Naive B cell (primary cell): ENCODE results near the gene PPP1R36. TPM values are rescaled to one million over a fixed set of nuclear protein-coding genes. Genes with fewer than 3 reads are reported as not detected.
A peak's percentile ranks its signal among the peaks of the same experiment; 100 is the strongest.

Experiments
- ATAC-seq, 2 donors: fragments of 150-1000 bp; cut with Tn5 transposase; 2 replicates each; pipeline ENCODE4 v1.10.0; 2021; ENCODE audit warnings: low read depth in 2 of 2, mild to moderate bottlenecking in 2 of 2, moderate library complexity in 2 of 2
- DNase-seq: peaks from one replicate; pipeline ENCODE4 v3.0.0; 2022
- H3K27ac Mint-ChIP-seq, 6 donors: one replicate each; pipeline ENCODE4 v1.8.0; 2020 to 2022; ENCODE audit warnings: mild to moderate bottlenecking in 6 of 6, mixed read lengths in 6 of 6, moderate library complexity in 5 of 6, inconsistent platforms in 2 of 6
- H3K27me3 Mint-ChIP-seq, 3 donors: one replicate each; pipeline ENCODE4 v1.8.0; 2021 to 2022; ENCODE audit warnings: mixed read lengths in 3 of 3, mild to moderate bottlenecking in 1 of 3
- H3K36me3 Mint-ChIP-seq, 2 donors: one replicate each; pipeline ENCODE4 v1.8.0; 2020 to 2022; ENCODE audit warnings: mixed read lengths in 2 of 2, inconsistent platforms in 1 of 2, mild to moderate bottlenecking in 1 of 2
- H3K4me1 Mint-ChIP-seq, 3 donors: one replicate each; pipeline ENCODE4 v1.8.0; 2020 to 2022; ENCODE audit warnings: mixed read lengths in 3 of 3, inconsistent platforms in 1 of 3, mild to moderate bottlenecking in 1 of 3, moderate library complexity in 1 of 3
- H3K4me3 Mint-ChIP-seq, 8 donors: one replicate each; pipeline ENCODE4 v1.8.0; 2020 to 2022; ENCODE audit warnings: mild to moderate bottlenecking in 8 of 8, mixed read lengths in 8 of 8, moderate library complexity in 8 of 8, inconsistent platforms in 2 of 8
- H3K9me3 Mint-ChIP-seq, 7 donors: one replicate each; pipeline ENCODE4 v1.8.0; 2020 to 2022; ENCODE audit warnings: mixed read lengths in 7 of 7, mild to moderate bottlenecking in 5 of 7, inconsistent platforms in 2 of 7, moderate library complexity in 1 of 7
- polyA plus RNA-seq, 6 donors: library from polyadenylated mRNA; unstranded; fragments of 300-500 nt; fragmentation: Illumina TruSeq; gene quantifications; one replicate each; pipeline ENCODE4 v1.2.3, GENCODE V29; 2021; ENCODE audit warnings: low read depth in 6 of 6

The PPP1R36 gene
- polyA plus RNA-seq, 6 donors from 2014 or later: 0.22 to 0.40 (median 0.38) TPM; not detected in 3

- no peaks in the 10 kb centered on the region for H3K4me1 Mint-ChIP-seq
- H3K27me3 Mint-ChIP-seq: no peaks in the 10 kb centered on the region
- no peak overlapping the region for H3K4me3 Mint-ChIP-seq
- DNase-seq (no peak), ATAC-seq (no peak)
- H3K27ac Mint-ChIP-seq: no peak overlapping the region
- H3K9me3 Mint-ChIP-seq: no peaks in the 10 kb centered on the region
- no peaks in the 10 kb centered on the region for H3K36me3 Mint-ChIP-seq
Observed at GRCh38 chr14:64584190-64584589, 34.4 kb downstream of the PPP1R36 start.

GRCh38 chr14:64591809-64592208 is 42.0 kb downstream of the PPP1R36 start:
- Mint-ChIP-seq H3K4me3 (no peak overlapping the region), H3K27me3 (peaks cover 4 to 14% (median 7%) of the 10 kb centered on the region in 3 donors), H3K36me3 (no peaks in the 10 kb centered on the region), H3K27ac (no peak overlapping the region), H3K9me3 (no peaks in the 10 kb centered on the region), H3K4me1 (no peaks in the 10 kb centered on the region)
- ATAC-seq (no peak), DNase-seq (no peak)

- no peak overlapping the region for H3K4me3 Mint-ChIP-seq
- no peak for ATAC-seq
- no peak overlapping the region for H3K27ac Mint-ChIP-seq
- H3K36me3 Mint-ChIP-seq: no peaks in the 10 kb centered on the region
- peaks cover 4 to 14% (median 7%) of the 10 kb centered on the region in 3 donors for H3K27me3 Mint-ChIP-seq
- no peaks in the 10 kb centered on the region for H3K9me3 Mint-ChIP-seq
- no peak for DNase-seq
- H3K4me1 Mint-ChIP-seq: no peaks in the 10 kb centered on the region
Observed at GRCh38 chr14:64594438-64594837, 44.7 kb downstream of the PPP1R36 start.

GRCh38 chr14:64598404-64598803 is 48.6 kb downstream of the PPP1R36 start:
- H3K36me3 Mint-ChIP-seq: no peaks in the 10 kb centered on the region
- ATAC-seq: no peak
- no peak overlapping the region for H3K4me3 Mint-ChIP-seq
- H3K4me1 Mint-ChIP-seq: no peaks in the 10 kb centered on the region
- no peak overlapping the region for H3K27ac Mint-ChIP-seq
- peaks cover 0 to 2% (median 0%) of the 10 kb centered on the region in 7 donors for H3K9me3 Mint-ChIP-seq
- DNase-seq: no peak
- peaks cover 11 to 33% (median 24%) of the 10 kb centered on the region in 3 donors for H3K27me3 Mint-ChIP-seq

GRCh38 chr14:64601571-64601970 is 51.8 kb downstream of the PPP1R36 start:
- Mint-ChIP-seq H3K9me3 (peaks cover 0 to 2% (median 0%) of the 10 kb centered on the region in 7 donors), H3K4me3 (peak overlapping the region in 1 of 8 donors; percentile 22), H3K36me3 (no peaks in the 10 kb centered on the region), H3K4me1 (no peaks in the 10 kb centered on the region), H3K27me3 (peaks cover 8 to 40% (median 36%) of the 10 kb centered on the region in 3 donors), H3K27ac (no peak overlapping the region)
- ATAC-seq: no peak
- no peak for DNase-seq

GRCh38 chr14:64602826-64603225 is 53.1 kb downstream of the PPP1R36 start:
- H3K27me3 Mint-ChIP-seq: peaks cover 8 to 41% (median 37%) of the 10 kb centered on the region in 3 donors
- no peaks in the 10 kb centered on the region for H3K4me1 Mint-ChIP-seq
- peaks cover 0 to 2% (median 0%) of the 10 kb centered on the region in 7 donors for H3K9me3 Mint-ChIP-seq
- no peak overlapping the region for H3K4me3 Mint-ChIP-seq
- ATAC-seq (no peak), DNase-seq (no peak)
- peak overlapping the region in 1 of 6 donors; percentile 42 for H3K27ac Mint-ChIP-seq
- H3K36me3 Mint-ChIP-seq: no peaks in the 10 kb centered on the region

- DNase-seq: no peak
- H3K9me3 Mint-ChIP-seq: peaks cover 0 to 2% (median 0%) of the 10 kb centered on the region in 7 donors
Observed at GRCh38 chr14:64604001-64604400, 54.2 kb downstream of the PPP1R36 start.

GRCh38 chr14:64604881-64605280 is 55.1 kb downstream of the PPP1R36 start:
- Mint-ChIP-seq H3K4me1 (no peaks in the 10 kb centered on the region), H3K4me3 (no peak overlapping the region), H3K9me3 (peaks cover 0 to 2% (median 0%) of the 10 kb centered on the region in 7 donors), H3K36me3 (no peaks in the 10 kb centered on the region), H3K27me3 (peaks cover 15 to 41% (median 37%) of the 10 kb centered on the region in 3 donors), H3K27ac (peak overlapping the region in 1 of 6 donors; percentile 21)
- DNase-seq: no peak
- no peak for ATAC-seq

More at GRCh38 chr14:64604001-64604400, 54.2 kb downstream of the PPP1R36 start:
- Mint-ChIP-seq H3K4me1 (no peaks in the 10 kb centered on the region), H3K4me3 (no peak overlapping the region), H3K27ac (no peak overlapping the region), H3K27me3 (peaks cover 8 to 41% (median 37%) of the 10 kb centered on the region in 3 donors), H3K36me3 (no peaks in the 10 kb centered on the region)
- no peak for ATAC-seq

- H3K9me3 Mint-ChIP-seq: peaks cover 0 to 2% (median 0%) of the 10 kb centered on the region in 7 donors
- no peak for DNase-seq
- H3K4me3 Mint-ChIP-seq: no peak overlapping the region
- H3K4me1 Mint-ChIP-seq: no peaks in the 10 kb centered on the region
- no peaks in the 10 kb centered on the region for H3K36me3 Mint-ChIP-seq
- ATAC-seq: no peak
- H3K27ac Mint-ChIP-seq: no peak overlapping the region
- H3K27me3 Mint-ChIP-seq: peaks cover 15 to 32% (median 29%) of the 10 kb centered on the region in 3 donors
Observed at GRCh38 chr14:64605926-64606685, 56.3 kb downstream of the PPP1R36 start.

GRCh38 chr14:64610049-64610746 is 60.4 kb downstream of the PPP1R36 start:
- H3K9me3 Mint-ChIP-seq: no peaks in the 10 kb centered on the region
- DNase-seq: no peak

GRCh38 chr14:64611358-64612020 is 61.7 kb downstream of the PPP1R36 start:
- no peaks in the 10 kb centered on the region for H3K9me3 Mint-ChIP-seq
- no peaks in the 10 kb centered on the region for H3K36me3 Mint-ChIP-seq
- ATAC-seq (no peak), DNase-seq (no peak)
- H3K27me3 Mint-ChIP-seq: peaks cover 2 to 12% (median 9%) of the 10 kb centered on the region in 3 donors
- no peaks in the 10 kb centered on the region for H3K4me1 Mint-ChIP-seq
- H3K4me3 Mint-ChIP-seq: no peak overlapping the region
- no peak overlapping the region for H3K27ac Mint-ChIP-seq

More at GRCh38 chr14:64610049-64610746, 60.4 kb downstream of the PPP1R36 start:
- no peak for ATAC-seq
- Mint-ChIP-seq H3K4me3 (no peak overlapping the region), H3K4me1 (no peaks in the 10 kb centered on the region), H3K27ac (no peak overlapping the region), H3K27me3 (peaks cover 12 to 21% (median 13%) of the 10 kb centered on the region in 3 donors), H3K36me3 (no peaks in the 10 kb centered on the region)

- Mint-ChIP-seq H3K4me3 (no peak overlapping the region), H3K9me3 (no peaks in the 10 kb centered on the region), H3K36me3 (no peaks in the 10 kb centered on the region), H3K4me1 (no peaks in the 10 kb centered on the region), H3K27me3 (peaks cover 0 to 12% (median 6%) of the 10 kb centered on the region in 3 donors), H3K27ac (no peak overlapping the region)
- ATAC-seq (no peak), DNase-seq (no peak)
Observed at GRCh38 chr14:64612021-64612380, 62.2 kb downstream of the PPP1R36 start.

- DNase-seq (no peak), ATAC-seq (no peak)
- peaks cover 0 to 12% (median 6%) of the 10 kb centered on the region in 3 donors for H3K27me3 Mint-ChIP-seq
- no peaks in the 10 kb centered on the region for H3K9me3 Mint-ChIP-seq
- H3K36me3 Mint-ChIP-seq: no peaks in the 10 kb centered on the region
- H3K4me3 Mint-ChIP-seq: no peak overlapping the region
- no peaks in the 10 kb centered on the region for H3K4me1 Mint-ChIP-seq
- H3K27ac Mint-ChIP-seq: peak overlapping the region in 1 of 6 donors; percentile 1
Observed at GRCh38 chr14:64612971-64613666, 63.4 kb downstream of the PPP1R36 start.
